HepG2 (cell line): Measurements from ENCODE around the gene BRD2. TPM values are rescaled to one million over a fixed set of nuclear protein-coding genes. Genes with fewer than 3 reads are reported as not detected.

Source experiments
- CREB1 ChIP-seq, 2 experiments: fragments of 450-650 bp in 1 of 2; IDR thresholded peaks; 2 replicates each; pipeline ENCODE4 v1.6.1; 2016 to 2017; ENCODE audit warnings: control low read depth in 1 of 2, mild to moderate bottlenecking in 1 of 2, missing compliant biosample characterization in 1 of 2, missing genetic modification characterization in 1 of 2
- CREM ChIP-seq, 2 experiments: sonication (generic) in 1 of 2; formaldehyde crosslinking in 1 of 2; IDR thresholded peaks; 2 replicates each; pipeline versions ENCODE4 v1.4.0 to v1.6.1; 2016 to 2020; ENCODE audit warnings: antibody characterized with exemption in 1 of 2, mild to moderate bottlenecking in 1 of 2, missing genetic modification reagents in 1 of 2
- FOXO1 ChIP-seq: sonication (generic); formaldehyde crosslinking; IDR thresholded peaks from 2 replicates; pipeline ENCODE4 v1.4.0; 2020; ENCODE audit warnings: missing genetic modification reagents
- GZF1 ChIP-seq: sonication (generic); formaldehyde crosslinking; IDR thresholded peaks from 2 replicates; pipeline ENCODE4 v1.5.1; 2020; ENCODE audit warnings: mild to moderate bottlenecking, missing genetic modification reagents
- HDAC1 ChIP-seq: sonication (generic); formaldehyde crosslinking; IDR thresholded peaks from 2 replicates; pipeline ENCODE4 v1.5.1; 2020; ENCODE audit warnings: mild to moderate bottlenecking, missing genetic modification reagents
- KAT8 ChIP-seq: IDR thresholded peaks from 2 replicates; pipeline ENCODE4 v1.6.1; 2016; ENCODE audit warnings: missing genetic modification reagents, missing compliant biosample characterization
- MYC ChIP-seq: sonication (generic); formaldehyde crosslinking; IDR thresholded peaks from 2 replicates; pipeline ENCODE4 v1.9.0; 2021; ENCODE audit warnings: missing genetic modification reagents, borderline replicate concordance
- RCOR2 ChIP-seq: IDR thresholded peaks from 2 replicates; pipeline ENCODE4 v1.6.1; 2016; ENCODE audit warnings: missing biosample characterization, missing genetic modification reagents
- SAP130 ChIP-seq: IDR thresholded peaks from 2 replicates; pipeline ENCODE4 v1.6.1; 2016; ENCODE audit warnings: low read depth
- SNAPC2 ChIP-seq: sonication (generic); formaldehyde crosslinking; IDR thresholded peaks from 2 replicates; pipeline ENCODE4 v1.8.1; 2022; ENCODE audit warnings: mild to moderate bottlenecking, missing genetic modification reagents
- TBP ChIP-seq: sonication (generic); formaldehyde crosslinking; IDR thresholded peaks from 2 replicates; pipeline ENCODE4 v1.5.0; 2020; ENCODE audit warnings: missing genetic modification reagents
- TOE1 ChIP-seq: sonication (generic); formaldehyde crosslinking; IDR thresholded peaks from 2 replicates; pipeline ENCODE4 v1.4.0; 2020; ENCODE audit warnings: mild to moderate bottlenecking, missing genetic modification reagents
- TRIM24 ChIP-seq: sonication (generic); formaldehyde crosslinking; IDR thresholded peaks from 2 replicates; pipeline ENCODE4 v1.8.0; 2022; ENCODE audit warnings: mild to moderate bottlenecking, missing genetic modification reagents
- XRCC5 ChIP-seq: fragments of 200-400 bp; formaldehyde crosslinking; optimal IDR thresholded peaks from 2 replicates; pipeline ENCODE3; 2017; ENCODE audit warnings: mild to moderate bottlenecking, low read length
- YEATS2 ChIP-seq: sonication (generic); formaldehyde crosslinking; IDR thresholded peaks from 2 replicates; pipeline ENCODE4 v1.4.0; 2020; ENCODE audit warnings: missing genetic modification reagents, borderline replicate concordance
- ZFP36 ChIP-seq: fragments of 150-350 bp; IDR thresholded peaks from 2 replicates; pipeline ENCODE4 v1.6.1; 2018; ENCODE audit warnings: borderline replicate concordance, low read length, low read depth; ENCODE audit not compliant: partially characterized antibody
- ZNF124 ChIP-seq: sonication (generic); formaldehyde crosslinking; IDR thresholded peaks from 2 replicates; pipeline ENCODE4 v1.4.0; 2020; ENCODE audit warnings: missing genetic modification reagents
- ZNF256 ChIP-seq: sonication (generic); formaldehyde crosslinking; conservative IDR thresholded peaks from 2 replicates; pipeline ENCODE4 v1.4.0; 2020; ENCODE audit warnings: missing genetic modification reagents
- ZNF280D ChIP-seq: sonication (generic); formaldehyde crosslinking; IDR thresholded peaks from 2 replicates; pipeline ENCODE4 v1.5.1; 2020; ENCODE audit warnings: mild to moderate bottlenecking, missing genetic modification reagents
- ZNF331 ChIP-seq: sonication (generic); formaldehyde crosslinking; IDR thresholded peaks from 2 replicates; pipeline ENCODE4 v1.4.0; 2020; ENCODE audit warnings: missing genetic modification reagents
- ZNF572 ChIP-seq: sonication (generic); formaldehyde crosslinking; IDR thresholded peaks from 2 replicates; pipeline ENCODE4 v1.5.1; 2020; ENCODE audit warnings: mild to moderate bottlenecking, missing genetic modification reagents
- ZNF619 ChIP-seq: sonication (generic); formaldehyde crosslinking; IDR thresholded peaks from 2 replicates; pipeline ENCODE4 v1.4.0; 2020; ENCODE audit warnings: mild to moderate bottlenecking, missing genetic modification reagents
- ZNF724P ChIP-seq: sonication (generic); formaldehyde crosslinking; IDR thresholded peaks from 2 replicates; pipeline ENCODE4 v1.8.0; 2022; ENCODE audit warnings: missing genetic modification reagents, borderline replicate concordance
- ZSCAN31 ChIP-seq: sonication (generic); formaldehyde crosslinking; IDR thresholded peaks from 2 replicates; pipeline ENCODE4 v1.5.0; 2020; ENCODE audit warnings: low read depth, mild to moderate bottlenecking, missing genetic modification reagents
- polyA plus RNA-seq, 8 experiments: library from polyadenylated mRNA; depleted of rRNA in 3 of 8; stranded (reverse) in 7 of 8; unstranded in 1 of 8; fragments of >200 nt; fragmentation: Illumina TruSeq in 4 of 8; extraction: Trizol in 4 of 8; gene quantifications; 2 replicates each; pipeline versions ENCODE4 v1.2.1 to v1.2.3, GENCODE V29; 2011 to 2016; ENCODE audit warnings: low read depth in 4 of 8, missing spikeins in 1 of 8, mixed read lengths in 1 of 8; ENCODE audit not compliant: insufficient read depth in 1 of 8
- total RNA-seq, 5 experiments: library from RNA; depleted of rRNA; stranded (reverse); fragments of >200 nt; fragmentation: Illumina TruSeq; extraction: Trizol; gene quantifications; 2 replicates each; pipeline ENCODE4 v1.2.3, GENCODE V29; 2016; ENCODE audit warnings: low read depth in 1 of 5
- TF ChIP-seq, protein P1 (sequence below): sonication (generic); formaldehyde crosslinking; IDR thresholded peaks from 2 replicates; pipeline ENCODE4; 2020; ENCODE audit warnings: missing genetic modification reagents, mild to moderate bottlenecking, borderline replicate concordance

Gene BRD2
- total and polyA plus RNA-seq, 2 of the 13 experiments (the other 11 are each of a cell fraction or from before 2014, with no cell fraction given): 143 to 202 TPM

- TF ChIP-seq CREM (IDR thresholded peaks at IDR 0.05) (peak; percentile 82), CREM (CRISPR knock-in tag; IDR thresholded peaks at IDR 0.05) (no peak), TBP (CRISPR knock-in tag) (no peak), TOE1 (CRISPR knock-in tag) (no peak), TRIM24 (CRISPR knock-in tag) (no peak), ZNF280D (CRISPR knock-in tag) (no peak), ZNF724P (CRISPR knock-in tag) (peak; percentile 17; the same call in 1 of the 2 replicates), ZNF331 (CRISPR knock-in tag) (0 out of 2 replicates have a peak, but pooled peaks have one; percentile 16), ZNF619 (CRISPR knock-in tag) (no peak), ZNF124 (CRISPR knock-in tag) (peak; percentile 71; the same call in 1 of the 2 replicates), SAP130 (CRISPR knock-in tag) (peak; percentile 48; the same call in 1 of the 2 replicates), ZNF256 (CRISPR knock-in tag) (no peak), FOXO1 (CRISPR knock-in tag) (peak; percentile 15; the same call in 1 of the 2 replicates), CREB1 (IDR thresholded peaks at IDR 0.05) (peak; percentile 87), CREB1 (CRISPR knock-in tag; IDR thresholded peaks at IDR 0.05) (peak; percentile 97), RCOR2 (CRISPR knock-in tag) (no peak), HDAC1 (CRISPR knock-in tag) (peak; percentile 43; the same call in 1 of the 2 replicates), MYC (no peak), YEATS2 (CRISPR knock-in tag) (peak; percentile 39; the same call in 1 of the 2 replicates), XRCC5 (peak; percentile 81), ZNF572 (CRISPR knock-in tag) (0 out of 2 replicates have a peak, but pooled peaks have one; percentile 41), KAT8 (CRISPR knock-in tag) (peak; percentile 21; the same call in 1 of the 2 replicates), GZF1 (CRISPR knock-in tag) (no peak), ZFP36 (no peak), ZSCAN31 (CRISPR knock-in tag) (no peak), SNAPC2 (CRISPR knock-in tag) (0 out of 2 replicates have a peak, but pooled peaks have one; percentile 39)
- TF ChIP-seq, protein P1, sequence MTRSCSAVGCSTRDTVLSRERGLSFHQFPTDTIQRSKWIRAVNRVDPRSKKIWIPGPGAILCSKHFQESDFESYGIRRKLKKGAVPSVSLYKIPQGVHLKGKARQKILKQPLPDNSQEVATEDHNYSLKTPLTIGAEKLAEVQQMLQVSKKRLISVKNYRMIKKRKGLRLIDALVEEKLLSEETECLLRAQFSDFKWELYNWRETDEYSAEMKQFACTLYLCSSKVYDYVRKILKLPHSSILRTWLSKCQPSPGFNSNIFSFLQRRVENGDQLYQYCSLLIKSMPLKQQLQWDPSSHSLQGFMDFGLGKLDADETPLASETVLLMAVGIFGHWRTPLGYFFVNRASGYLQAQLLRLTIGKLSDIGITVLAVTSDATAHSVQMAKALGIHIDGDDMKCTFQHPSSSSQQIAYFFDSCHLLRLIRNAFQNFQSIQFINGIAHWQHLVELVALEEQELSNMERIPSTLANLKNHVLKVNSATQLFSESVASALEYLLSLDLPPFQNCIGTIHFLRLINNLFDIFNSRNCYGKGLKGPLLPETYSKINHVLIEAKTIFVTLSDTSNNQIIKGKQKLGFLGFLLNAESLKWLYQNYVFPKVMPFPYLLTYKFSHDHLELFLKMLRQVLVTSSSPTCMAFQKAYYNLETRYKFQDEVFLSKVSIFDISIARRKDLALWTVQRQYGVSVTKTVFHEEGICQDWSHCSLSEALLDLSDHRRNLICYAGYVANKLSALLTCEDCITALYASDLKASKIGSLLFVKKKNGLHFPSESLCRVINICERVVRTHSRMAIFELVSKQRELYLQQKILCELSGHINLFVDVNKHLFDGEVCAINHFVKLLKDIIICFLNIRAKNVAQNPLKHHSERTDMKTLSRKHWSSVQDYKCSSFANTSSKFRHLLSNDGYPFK: 0 out of 2 replicates have a peak, but pooled peaks have one; percentile 45
These were observed 15.3 kb upstream of the BRD2 start, which contains the start of gene HLA-DMA (continued) for GRCh38 chr6:32952817-32953739.
